SH-SY5Y (cell line): ENCODE results near the gene CCDC12.

Source experiments
- GATA2 ChIP-seq: IDR thresholded peaks from 2 replicates; pipeline ENCODE4 v1.6.1; 2011; ENCODE audit warnings: mild to moderate bottlenecking, low read depth, low read length
- GATA3 ChIP-seq: IDR thresholded peaks from 2 replicates; pipeline ENCODE4 v1.6.1; 2011; ENCODE audit warnings: low read depth, mild to moderate bottlenecking, low read length, moderate library complexity

DNA sequence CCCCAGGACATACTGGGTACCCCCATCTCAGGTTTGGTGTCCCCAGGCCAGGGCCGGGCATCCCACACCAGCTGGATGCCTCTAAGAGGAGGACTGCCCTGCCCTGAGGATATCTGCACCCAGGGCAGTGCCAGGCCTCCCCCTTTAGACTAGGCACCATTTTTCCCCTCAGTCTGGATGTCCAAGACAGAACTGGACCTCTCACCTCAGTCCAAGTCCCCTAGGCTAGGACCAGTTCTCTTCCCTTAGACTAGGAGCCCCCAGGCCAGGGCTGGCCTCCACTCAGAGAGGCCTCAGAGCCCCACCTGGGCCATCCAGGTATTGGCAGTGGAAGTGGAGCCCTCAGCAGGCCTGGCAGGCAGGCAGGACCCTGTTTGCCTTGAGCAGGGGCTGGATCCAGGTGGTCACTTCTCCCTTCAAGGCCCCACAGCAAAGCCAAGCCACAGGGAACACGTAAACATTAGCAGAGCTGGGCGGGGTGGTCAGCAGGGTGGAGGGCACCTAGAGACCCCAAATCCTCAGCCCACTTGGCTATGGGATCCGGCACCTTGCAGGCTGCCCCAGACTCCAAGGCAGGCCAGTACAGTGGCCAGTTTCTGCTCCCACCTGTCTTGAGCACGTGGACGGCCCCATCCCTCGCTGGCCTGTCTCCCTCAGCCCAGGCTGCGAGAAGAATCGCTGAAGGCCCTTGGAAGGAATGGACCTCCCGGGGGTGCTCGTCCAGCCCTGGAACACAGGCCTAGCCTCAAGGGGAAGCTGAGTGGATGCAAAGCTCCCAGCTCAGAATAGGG is 70.7 kb downstream of the CCDC12 start:
- no peak for TF ChIP-seq GATA3
- TF ChIP-seq GATA2: no peak
